Keratinocyte (primary cell): ENCODE results near the gene HNRNPM. TPM values are rescaled to one million over a fixed set of nuclear protein-coding genes. Genes with fewer than 3 reads are reported as not detected.

Experiments used
- DNase-seq: peaks from one replicate; pipeline ENCODE4 v3.0.0-alpha.2; 2011; ENCODE audit warnings: low read depth, missing footprints, low spot score
- FAIRE-seq: peaks from 2 replicates; lab custom pipeline; 2011; peaks lifted over from hg19 to GRCh38; lab: Jason Lieb, UNC
- H2AFZ ChIP-seq: 2 replicates; pipeline ENCODE4 v1.6.0; 2012; ENCODE audit warnings: low read length, control low read depth, inconsistent platforms; ENCODE audit not compliant: control insufficient read depth
- H3K27ac ChIP-seq: 2 replicates; pipeline ENCODE4 v1.5.1; 2011; ENCODE audit warnings: low read length; ENCODE audit not compliant: control insufficient read depth, insufficient read depth
- H3K27me3 ChIP-seq: 3 replicates; pipeline ENCODE4 v1.6.0; 2011; ENCODE audit warnings: low read length; ENCODE audit not compliant: control insufficient read depth, insufficient read depth; ENCODE audit errors: extremely low read depth
- H3K36me3 ChIP-seq, 2 experiments: 2 replicates in 1 of 2; 3 replicates in 1 of 2; pipeline ENCODE4 v1.5.1; 2011; ENCODE audit warnings: low read length in 2 of 2, mild to moderate bottlenecking in 1 of 2; ENCODE audit not compliant: control insufficient read depth in 2 of 2, insufficient read depth in 2 of 2; ENCODE audit errors: extremely low read depth in 1 of 2
- H3K4me1 ChIP-seq: 3 replicates; pipeline ENCODE4 v1.5.1; 2011; ENCODE audit warnings: low read length; ENCODE audit not compliant: control insufficient read depth, insufficient read depth; ENCODE audit errors: extremely low read depth
- H3K4me2 ChIP-seq: 3 replicates; pipeline ENCODE4 v1.6.0; 2011; ENCODE audit warnings: low read depth, low read length; ENCODE audit not compliant: control insufficient read depth, insufficient read depth; ENCODE audit errors: extremely low read depth
- H3K4me3 ChIP-seq, 3 experiments: fragments of 200-600 bp in 1 of 3; sonication (generic) in 1 of 3; 2 replicates in 2 of 3; 3 replicates in 1 of 3; pipeline ENCODE4 v1.5.1; 2011 to 2016; ENCODE audit warnings: low read length in 3 of 3, mild to moderate bottlenecking in 3 of 3, control low read depth in 2 of 3, inconsistent platforms in 1 of 3, low read depth in 1 of 3, mixed read lengths in 1 of 3, mixed run types in 1 of 3, moderate library complexity in 1 of 3; ENCODE audit not compliant: control insufficient read depth in 2 of 3, insufficient read depth in 2 of 3; ENCODE audit errors: extremely low read depth in 1 of 3
- H3K79me2 ChIP-seq: 2 replicates; pipeline ENCODE4 v1.6.0; 2012; ENCODE audit warnings: low read length; ENCODE audit not compliant: control insufficient read depth, insufficient read depth
- H3K9ac ChIP-seq: 3 replicates; pipeline ENCODE4 v1.6.0; 2011; ENCODE audit warnings: low read length; ENCODE audit not compliant: control insufficient read depth, insufficient read depth; ENCODE audit errors: extremely low read depth
- H3K9me1 ChIP-seq: 3 replicates; pipeline ENCODE4 v1.6.0; 2011; ENCODE audit warnings: low read length; ENCODE audit not compliant: control insufficient read depth, insufficient read depth; ENCODE audit errors: extremely low read depth
- H3K9me3 ChIP-seq: 2 replicates; pipeline ENCODE4 v1.5.1; 2012; ENCODE audit warnings: low read depth, low read length; ENCODE audit not compliant: control insufficient read depth
- H4K20me1 ChIP-seq: 3 replicates; pipeline ENCODE4 v1.6.0; 2011; ENCODE audit warnings: low read length; ENCODE audit not compliant: control insufficient read depth, insufficient read depth; ENCODE audit errors: extremely low read depth
- CTCF ChIP-seq, 3 experiments: IDR thresholded peaks in 1 of 3; conservative IDR thresholded peaks in 1 of 3; optimal IDR thresholded peaks in 1 of 3; 2 replicates in 2 of 3; 3 replicates in 1 of 3; pipeline versions ENCODE3 to v1.5.1; 2011; ENCODE audit warnings: low read length in 3 of 3, mild to moderate bottlenecking in 3 of 3, moderate library complexity in 2 of 3, control low read depth in 1 of 3, inconsistent platforms in 1 of 3; ENCODE audit not compliant: insufficient read depth in 2 of 3; ENCODE audit errors: extremely low read depth in 1 of 3
- EZH2 ChIP-seq: IDR thresholded peaks from one replicate; pipeline ENCODE4 v1.6.1; 2012; ENCODE audit warnings: inconsistent platforms, mild to moderate bottlenecking, low read length, moderate library complexity
- dilution Hi-C: fragments of 300-500 bp; cut with MboI; formaldehyde crosslinking; loops from one replicate; pipeline ENCODE4 v1.7.0; 2020; ENCODE audit warnings: low sequenced_read_pairs; ENCODE audit not compliant: extremely low pct_ligation_motif_present
- polyA plus RNA-seq, 5 experiments: library from polyadenylated mRNA; depleted of rRNA in 3 of 5; stranded (reverse) in 3 of 5; stranded (forward) in 1 of 5; unstranded in 1 of 5; fragments of >200 nt; gene quantifications; 1 replicate in 1 of 5; 2 replicates in 3 of 5; 3 replicates in 1 of 5; pipeline versions ENCODE4 v1.2.1 to v1.2.3, GENCODE V29; 2011 to 2012; ENCODE audit warnings: missing spikeins in 2 of 5, low read depth in 1 of 5, low replicate concordance in 1 of 5

The HNRNPM gene
- polyA plus RNA-seq, 1 donor (not counting 4 experiments of a cell fraction or from before 2014, with no cell fraction given): 126 TPM

DNA sequence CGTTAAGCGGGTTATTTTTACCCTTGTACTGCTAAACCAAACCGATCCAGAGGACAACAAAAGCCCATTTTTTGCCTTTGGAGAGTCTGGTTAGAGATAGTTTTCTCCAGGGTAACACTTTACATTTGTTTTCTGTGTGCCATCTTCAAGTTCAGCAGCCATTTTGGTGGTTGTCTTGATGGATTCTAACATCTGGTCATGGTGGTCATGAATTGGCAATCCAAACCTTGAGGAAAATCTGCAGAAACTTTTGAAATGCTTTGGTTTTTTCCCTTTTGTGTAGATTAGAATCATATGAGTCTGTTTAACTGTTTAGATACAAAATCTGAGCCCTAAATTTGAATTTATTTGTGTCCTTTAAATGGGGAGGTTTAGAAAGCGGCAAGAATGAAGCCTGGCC lies 16.6 kb downstream of the HNRNPM start:
- H3K9me3 ChIP-seq: no peaks in the 10 kb centered on the region
- peaks cover 3% of the 10 kb centered on the region for H3K4me1 ChIP-seq
- no peaks in the 10 kb centered on the region for H3K27me3 ChIP-seq
- no peak for DNase-seq
- H3K4me2 ChIP-seq: no peak overlapping the region
- no peak overlapping the region for H3K9ac ChIP-seq
- no peak overlapping the region for H3K27ac ChIP-seq
- dilution Hi-C loops: no loop called here
- peaks cover 90% of the 10 kb centered on the region for H3K79me2 ChIP-seq
- no peak overlapping the region for H2AFZ ChIP-seq
- no peak overlapping the region for H3K4me3 ChIP-seq
- FAIRE-seq: no peak
- TF ChIP-seq CTCF (optimal IDR thresholded peaks at IDR 0.05 in 1 of 3, IDR thresholded peaks at IDR 0.05 in 1 of 3, conservative IDR thresholded peaks at IDR 0.05 in 1 of 3; ENCODE audit: extremely low read depth in 1 of 3, insufficient read depth in 2 of 3, low read length in 3 of 3) (no peak), EZH2 (no peak)
- no peaks in the 10 kb centered on the region for H3K9me1 ChIP-seq
- peaks cover 36% of the 10 kb centered on the region for H4K20me1 ChIP-seq
- H3K36me3 ChIP-seq: peaks cover 22 to 55% of the 10 kb centered on the region in 2 experiments

DNA sequence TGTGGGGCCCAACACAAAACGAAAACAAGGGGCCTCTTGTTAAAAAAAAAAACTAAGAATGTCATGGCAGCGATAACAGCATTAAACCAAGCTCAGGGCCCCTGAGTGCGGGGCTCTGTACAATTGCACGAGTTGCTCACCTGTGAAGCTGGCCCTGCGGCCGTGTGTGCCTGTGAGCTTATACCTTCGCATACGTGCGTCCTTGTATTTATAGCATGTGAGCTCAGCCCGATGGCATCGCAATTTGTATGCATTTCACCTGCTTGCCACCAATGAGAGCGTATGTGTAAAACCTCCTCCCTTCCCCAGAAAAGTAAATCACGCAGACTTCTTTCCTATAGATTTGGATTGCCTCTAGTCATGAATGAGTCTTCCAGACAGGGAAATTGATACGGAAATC lies 17.1 kb downstream of the HNRNPM start:
- Histone ChIP-seq H2AFZ (no peak overlapping the region), H3K9ac (no peak overlapping the region), H3K36me3 (peaks cover 21 to 50% of the 10 kb centered on the region in 2 experiments), H3K4me1 (peaks cover 3% of the 10 kb centered on the region), H3K9me1 (no peaks in the 10 kb centered on the region), H3K79me2 (peaks cover 85% of the 10 kb centered on the region), H3K9me3 (no peaks in the 10 kb centered on the region), H3K4me3 (no peak overlapping the region), H4K20me1 (peaks cover 33% of the 10 kb centered on the region), H3K4me2 (no peak overlapping the region), H3K27me3 (no peaks in the 10 kb centered on the region), H3K27ac (no peak overlapping the region)
- FAIRE-seq: no peak
- dilution Hi-C loops: no loop called here
- TF ChIP-seq CTCF (optimal IDR thresholded peaks at IDR 0.05 in 1 of 3, IDR thresholded peaks at IDR 0.05 in 1 of 3, conservative IDR thresholded peaks at IDR 0.05 in 1 of 3; ENCODE audit: extremely low read depth in 1 of 3, insufficient read depth in 2 of 3, low read length in 3 of 3) (no peak), EZH2 (no peak)
- DNase-seq: no peak
